ENCODE results near the gene CEP70.

DNA sequence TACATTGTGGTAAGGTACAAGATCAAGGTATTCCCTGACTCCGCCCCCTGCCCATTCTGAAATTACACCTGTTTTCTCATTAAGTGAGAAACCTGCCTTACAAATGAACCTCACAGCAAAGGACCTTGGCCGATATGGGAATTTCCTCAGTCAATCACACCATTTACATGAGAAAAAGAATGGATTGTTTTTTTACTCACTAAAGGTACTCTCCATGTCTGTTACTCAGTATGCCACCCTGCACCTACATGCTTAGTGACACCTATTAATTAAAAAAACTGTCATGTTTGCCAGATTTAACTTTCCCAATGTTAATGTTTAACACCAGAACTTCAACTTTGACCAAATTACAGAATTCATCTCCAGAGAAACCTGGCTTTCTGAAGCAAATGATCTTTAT is 97.6 kb downstream of the CEP70 start:
- TF ChIP-seq, protein P1, sequence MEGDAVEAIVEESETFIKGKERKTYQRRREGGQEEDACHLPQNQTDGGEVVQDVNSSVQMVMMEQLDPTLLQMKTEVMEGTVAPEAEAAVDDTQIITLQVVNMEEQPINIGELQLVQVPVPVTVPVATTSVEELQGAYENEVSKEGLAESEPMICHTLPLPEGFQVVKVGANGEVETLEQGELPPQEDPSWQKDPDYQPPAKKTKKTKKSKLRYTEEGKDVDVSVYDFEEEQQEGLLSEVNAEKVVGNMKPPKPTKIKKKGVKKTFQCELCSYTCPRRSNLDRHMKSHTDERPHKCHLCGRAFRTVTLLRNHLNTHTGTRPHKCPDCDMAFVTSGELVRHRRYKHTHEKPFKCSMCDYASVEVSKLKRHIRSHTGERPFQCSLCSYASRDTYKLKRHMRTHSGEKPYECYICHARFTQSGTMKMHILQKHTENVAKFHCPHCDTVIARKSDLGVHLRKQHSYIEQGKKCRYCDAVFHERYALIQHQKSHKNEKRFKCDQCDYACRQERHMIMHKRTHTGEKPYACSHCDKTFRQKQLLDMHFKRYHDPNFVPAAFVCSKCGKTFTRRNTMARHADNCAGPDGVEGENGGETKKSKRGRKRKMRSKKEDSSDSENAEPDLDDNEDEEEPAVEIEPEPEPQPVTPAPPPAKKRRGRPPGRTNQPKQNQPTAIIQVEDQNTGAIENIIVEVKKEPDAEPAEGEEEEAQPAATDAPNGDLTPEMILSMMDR (IDR thresholded peaks at IDR 0.05): no peak
- no peak for TF ChIP-seq POLR2A (IDR thresholded peaks at IDR 0.05)
